ENCODE results near the gene TTC22. TPM values are rescaled to one million over a fixed set of nuclear protein-coding genes. Genes with fewer than 3 reads are reported as not detected.

TTC22 gene
- total RNA-seq, 2 experiments from 2014 or later = 9.0 to 10.1 TPM

- H3K4me3 Mint-ChIP-seq = no peak overlapping the region
- POLR2A ChIA-PET = no interaction called here
- DNase-seq (no peak), ATAC-seq (ENCODE audit: low read depth) (no peak)
- peaks cover 3% of the 10 kb centered on the region for H3K36me3 Mint-ChIP-seq
- H3K4me1 Mint-ChIP-seq = peaks cover 9% of the 10 kb centered on the region
- no peak overlapping the region for H3K27ac Mint-ChIP-seq
- peaks cover 4% of the 10 kb centered on the region for H3K9me3 Mint-ChIP-seq
- H3K27me3 Mint-ChIP-seq = peaks cover 14% of the 10 kb centered on the region
Observed at GRCh38 chr1:54818461-54819194, 17.5 kb upstream of the TTC22 start.

GRCh38 chr1:54816951-54817350, 15.8 kb upstream of the TTC22 start:
- POLR2A ChIA-PET = no interaction called here
- H3K4me3 Mint-ChIP-seq = no peak overlapping the region
- DNase-seq = no peak
- H3K36me3 Mint-ChIP-seq = no peaks in the 10 kb centered on the region
- H3K9me3 Mint-ChIP-seq = peaks cover 1% of the 10 kb centered on the region
- ATAC-seq (ENCODE audit: low read depth) = no peak
- no peak overlapping the region for H3K27ac Mint-ChIP-seq
- peaks cover 12% of the 10 kb centered on the region for H3K27me3 Mint-ChIP-seq
- H3K4me1 Mint-ChIP-seq = peaks cover 20% of the 10 kb centered on the region

- no peak for ATAC-seq (ENCODE audit: low read depth)
- Mint-ChIP-seq H3K27ac (no peak overlapping the region), H3K4me1 (peaks cover 20% of the 10 kb centered on the region), H3K27me3 (peaks cover 10% of the 10 kb centered on the region), H3K9me3 (no peaks in the 10 kb centered on the region), H3K36me3 (no peaks in the 10 kb centered on the region), H3K4me3 (no peak overlapping the region)
- DNase-seq = no peak
- POLR2A ChIA-PET = interaction anchor here (0.6 kb wide), 1 partner anchor 529 kb away, joined by 3 read pairs; no protein-coding TSS in a partner anchor
Observed at GRCh38 chr1:54816130-54816529, 15.0 kb upstream of the TTC22 start.

GRCh38 chr1:54815086-54815876, 14.2 kb upstream of the TTC22 start:
- Mint-ChIP-seq H3K4me1 (peaks cover 23% of the 10 kb centered on the region), H3K9me3 (no peaks in the 10 kb centered on the region), H3K27me3 (peaks cover 2% of the 10 kb centered on the region), H3K27ac (peak overlapping the region; percentile 50), H3K36me3 (no peaks in the 10 kb centered on the region), H3K4me3 (no peak overlapping the region)
- DNase-seq (no peak), ATAC-seq (ENCODE audit: low read depth) (no peak)
- POLR2A ChIA-PET = interaction anchor here (0.6 kb wide), 1 partner anchor 528 kb away, joined by 3 read pairs; no protein-coding TSS in a partner anchor

GRCh38 chr1:54814571-54814970, 13.4 kb upstream of the TTC22 start:
- H3K9me3 Mint-ChIP-seq = no peaks in the 10 kb centered on the region
- POLR2A ChIA-PET = no interaction called here
- no peaks in the 10 kb centered on the region for H3K27me3 Mint-ChIP-seq
- no peak overlapping the region for H3K27ac Mint-ChIP-seq
- ATAC-seq (ENCODE audit: low read depth) = no peak
- no peak for DNase-seq
- no peak overlapping the region for H3K4me3 Mint-ChIP-seq
- H3K4me1 Mint-ChIP-seq = peaks cover 21% of the 10 kb centered on the region
- H3K36me3 Mint-ChIP-seq = no peaks in the 10 kb centered on the region

- POLR2A ChIA-PET = interaction anchor here (1.6 kb wide), 1 partner anchor 13 kb away, joined by 7 read pairs; the partner anchor contains the start of gene TTC22
- no peaks in the 10 kb centered on the region for H3K36me3 Mint-ChIP-seq
- H3K9me3 Mint-ChIP-seq = no peaks in the 10 kb centered on the region
- no peak overlapping the region for H3K4me3 Mint-ChIP-seq
- no peak for ATAC-seq (ENCODE audit: low read depth)
- no peak for DNase-seq
- H3K27ac Mint-ChIP-seq = no peak overlapping the region
- H3K27me3 Mint-ChIP-seq = no peaks in the 10 kb centered on the region
- peaks cover 21% of the 10 kb centered on the region for H3K4me1 Mint-ChIP-seq
Observed at GRCh38 chr1:54814126-54814498, 13.0 kb upstream of the TTC22 start.

- POLR2A ChIA-PET = interaction anchor here (1.6 kb wide), 1 partner anchor 13 kb away, joined by 7 read pairs; the partner anchor contains the start of gene TTC22
- peak; percentile 9 for ATAC-seq (ENCODE audit: low read depth)
- Mint-ChIP-seq H3K36me3 (no peaks in the 10 kb centered on the region), H3K27me3 (no peaks in the 10 kb centered on the region), H3K27ac (peak overlapping the region; percentile 62), H3K9me3 (no peaks in the 10 kb centered on the region), H3K4me1 (peaks cover 19% of the 10 kb centered on the region), H3K4me3 (peak overlapping the region; percentile 17)
- DNase-seq = no peak
Observed at GRCh38 chr1:54813485-54814125, 12.5 kb upstream of the TTC22 start.

GRCh38 chr1:54812801-54813484, 11.8 kb upstream of the TTC22 start:
- ATAC-seq (ENCODE audit: low read depth) (peak; percentile 75), DNase-seq (peak; percentile 59)
- Mint-ChIP-seq H3K27ac (peak overlapping the region; percentile 62), H3K4me3 (peak overlapping the region; percentile 17), H3K27me3 (no peaks in the 10 kb centered on the region), H3K36me3 (no peaks in the 10 kb centered on the region), H3K4me1 (peaks cover 19% of the 10 kb centered on the region), H3K9me3 (no peaks in the 10 kb centered on the region)
- POLR2A ChIA-PET = interaction anchor here (1.6 kb wide), 1 partner anchor 12 kb away, joined by 7 read pairs; the partner anchor contains the start of gene TTC22

- ATAC-seq (ENCODE audit: low read depth) = no peak
- POLR2A ChIA-PET = interaction anchor here (0.6 to 1.6 kb wide), 2 partner anchors 11 to 74 kb away, joined by 6 to 7 read pairs; partner anchors contain the start of gene TTC22
- Mint-ChIP-seq H3K27me3 (no peaks in the 10 kb centered on the region), H3K9me3 (no peaks in the 10 kb centered on the region), H3K4me3 (no peak overlapping the region), H3K36me3 (no peaks in the 10 kb centered on the region), H3K4me1 (peaks cover 26% of the 10 kb centered on the region), H3K27ac (no peak overlapping the region)
- no peak for DNase-seq
Observed at GRCh38 chr1:54811739-54812655, 10.9 kb upstream of the TTC22 start.

- DNase-seq (no peak), ATAC-seq (ENCODE audit: low read depth) (no peak)
- Mint-ChIP-seq H3K36me3 (no peaks in the 10 kb centered on the region), H3K4me3 (no peak overlapping the region), H3K9me3 (no peaks in the 10 kb centered on the region), H3K27ac (no peak overlapping the region), H3K4me1 (peaks cover 31% of the 10 kb centered on the region), H3K27me3 (no peaks in the 10 kb centered on the region)
- POLR2A ChIA-PET = no interaction called here
Observed at GRCh38 chr1:54811066-54811465, 9.9 kb upstream of the TTC22 start.

GRCh38 chr1:54810153-54810942, 9.2 kb upstream of the TTC22 start:
- no peaks in the 10 kb centered on the region for H3K36me3 Mint-ChIP-seq
- DNase-seq (peak; percentile 79), ATAC-seq (ENCODE audit: low read depth) (peak; percentile 73)
- peaks cover 31% of the 10 kb centered on the region for H3K4me1 Mint-ChIP-seq
- H3K27ac Mint-ChIP-seq = no peak overlapping the region
- H3K4me3 Mint-ChIP-seq = no peak overlapping the region
- H3K27me3 Mint-ChIP-seq = no peaks in the 10 kb centered on the region
- POLR2A ChIA-PET = interaction anchor here (0.5 kb wide), 1 partner anchor 126 kb away, joined by 3 read pairs; no protein-coding TSS in a partner anchor
- no peaks in the 10 kb centered on the region for H3K9me3 Mint-ChIP-seq

All from activated naive CD8-positive, alpha-beta T cell treated with anti-CD3 and anti-CD28 coated beads, Interleukin-2, amount 10 ng/mL, durations not matched to agents 7 days and 5 days (primary cell).